Kidney (tissue), 14 donors: ENCODE results near the gene GPR157. TPM values are rescaled to one million over a fixed set of nuclear protein-coding genes. Genes with fewer than 3 reads are reported as not detected.

Source experiments
- DNase-seq, 5 donors: peaks; one replicate each; pipeline ENCODE4 v3.0.0-alpha.2; 2013 to 2020
- FAIRE-seq: peaks from 2 replicates; lab custom pipeline; 2012; peaks lifted over from hg19 to GRCh38; lab: Jason Lieb, UNC
- H3K27ac ChIP-seq, 2 donors: one replicate each; pipeline ENCODE4 v1.7.0; 2013; ENCODE audit warnings: low read depth in 2 of 2, low read length in 2 of 2, inconsistent platforms in 1 of 2
- H3K27me3 ChIP-seq: one replicate; pipeline ENCODE4 v1.7.1; 2013; ENCODE audit warnings: low read length, inconsistent platforms; ENCODE audit not compliant: control insufficient read depth, insufficient read depth
- H3K36me3 ChIP-seq, 3 donors: one replicate each; pipeline versions ENCODE4 v1.7.0 to v1.7.1; 2013; ENCODE audit warnings: low read length in 3 of 3, control low read depth in 1 of 3, inconsistent platforms in 1 of 3; ENCODE audit not compliant: insufficient read depth in 3 of 3, control insufficient read depth in 2 of 3
- H3K4me1 ChIP-seq, 3 donors: one replicate each; pipeline versions ENCODE4 v1.7.0 to v1.7.1; 2013; ENCODE audit warnings: low read length in 3 of 3, inconsistent platforms in 1 of 3, low read depth in 1 of 3; ENCODE audit not compliant: control insufficient read depth in 2 of 3, insufficient read depth in 2 of 3
- H3K4me3 ChIP-seq, 3 donors: one replicate each; pipeline versions ENCODE4 v1.7.0 to v1.8.1; 2013; ENCODE audit warnings: low read length in 3 of 3, control low read depth in 1 of 3, inconsistent platforms in 1 of 3
- H3K9ac ChIP-seq, 3 donors: one replicate each; pipeline versions ENCODE4 v1.7.0 to v1.7.1; 2013; ENCODE audit warnings: low read length in 3 of 3, control low read depth in 1 of 3, inconsistent platforms in 1 of 3
- H3K9me3 ChIP-seq, 3 donors: one replicate each; pipeline versions ENCODE4 v1.7.0 to v1.7.1; 2013; ENCODE audit warnings: low read length in 3 of 3, control low read depth in 1 of 3, inconsistent platforms in 1 of 3; ENCODE audit not compliant: control insufficient read depth in 2 of 3, insufficient read depth in 1 of 3
- intact Hi-C: fragments of 100-400 bp; cut with DNase I; formaldehyde crosslinking; loops from one replicate; pipeline ENCODE4 v1.11.1; 2022
- polyA plus RNA-seq: library from polyadenylated mRNA; stranded (reverse); fragments of 350-450 nt; fragmentation: Illumina TruSeq; extraction: RNeasy Lipid Tissue Mini Kit (QIAGEN cat#74804); gene quantifications from one replicate; pipeline ENCODE4 v1.2.3, GENCODE V29; 2014; ENCODE audit warnings: low read depth, low replicate concordance; ENCODE audit not compliant: insufficient read depth
- total RNA-seq: library from RNA; stranded (reverse); fragmentation: NEBNext Ultra II Directional; extraction: Animal tissue kit (Norgen Biotek cat#: 25700); gene quantifications from one replicate; pipeline ENCODE4 v1.2.1, GENCODE V29; 2021
- TF ChIP-seq, protein P1 (sequence below): IDR thresholded peaks from 3 replicates; pipeline ENCODE4 v1.5.1; 2012; ENCODE audit warnings: mild to moderate bottlenecking, moderate library complexity, borderline replicate concordance; ENCODE audit not compliant: insufficient read depth; ENCODE audit errors: extremely low read depth
- donor health status: control.
- donor health status: control.
- donor health status: control.
- donor health status: control.
- donor health status: control.
- donor health status: DM: yes; HTN: yes; CAD: no.
- donor health status: Normal renal cell carcinoma (clear cell type).

GPR157 gene
- total and polyA plus RNA-seq, 2 donors from 2014 or later = 3.2 to 9.1 TPM

GRCh38 chr1:9121496-9122409 is 7.1 kb downstream of the GPR157 start:
- Histone ChIP-seq H3K4me3 (no peak overlapping the region), H3K36me3 (no peaks in the 10 kb centered on the region), H3K27ac (no peak overlapping the region), H3K4me1 (no peaks in the 10 kb centered on the region), H3K27me3 (no peaks in the 10 kb centered on the region), H3K9me3 (no peaks in the 10 kb centered on the region), H3K9ac (peak overlapping the region in 1 of 3 donors; percentile 40)
- intact Hi-C loops = no loop called here
- TF ChIP-seq, protein P1, sequence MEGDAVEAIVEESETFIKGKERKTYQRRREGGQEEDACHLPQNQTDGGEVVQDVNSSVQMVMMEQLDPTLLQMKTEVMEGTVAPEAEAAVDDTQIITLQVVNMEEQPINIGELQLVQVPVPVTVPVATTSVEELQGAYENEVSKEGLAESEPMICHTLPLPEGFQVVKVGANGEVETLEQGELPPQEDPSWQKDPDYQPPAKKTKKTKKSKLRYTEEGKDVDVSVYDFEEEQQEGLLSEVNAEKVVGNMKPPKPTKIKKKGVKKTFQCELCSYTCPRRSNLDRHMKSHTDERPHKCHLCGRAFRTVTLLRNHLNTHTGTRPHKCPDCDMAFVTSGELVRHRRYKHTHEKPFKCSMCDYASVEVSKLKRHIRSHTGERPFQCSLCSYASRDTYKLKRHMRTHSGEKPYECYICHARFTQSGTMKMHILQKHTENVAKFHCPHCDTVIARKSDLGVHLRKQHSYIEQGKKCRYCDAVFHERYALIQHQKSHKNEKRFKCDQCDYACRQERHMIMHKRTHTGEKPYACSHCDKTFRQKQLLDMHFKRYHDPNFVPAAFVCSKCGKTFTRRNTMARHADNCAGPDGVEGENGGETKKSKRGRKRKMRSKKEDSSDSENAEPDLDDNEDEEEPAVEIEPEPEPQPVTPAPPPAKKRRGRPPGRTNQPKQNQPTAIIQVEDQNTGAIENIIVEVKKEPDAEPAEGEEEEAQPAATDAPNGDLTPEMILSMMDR = no peak
- no peak for FAIRE-seq
- peak in 1 of 5 donors; percentile 51 for DNase-seq

DNA sequence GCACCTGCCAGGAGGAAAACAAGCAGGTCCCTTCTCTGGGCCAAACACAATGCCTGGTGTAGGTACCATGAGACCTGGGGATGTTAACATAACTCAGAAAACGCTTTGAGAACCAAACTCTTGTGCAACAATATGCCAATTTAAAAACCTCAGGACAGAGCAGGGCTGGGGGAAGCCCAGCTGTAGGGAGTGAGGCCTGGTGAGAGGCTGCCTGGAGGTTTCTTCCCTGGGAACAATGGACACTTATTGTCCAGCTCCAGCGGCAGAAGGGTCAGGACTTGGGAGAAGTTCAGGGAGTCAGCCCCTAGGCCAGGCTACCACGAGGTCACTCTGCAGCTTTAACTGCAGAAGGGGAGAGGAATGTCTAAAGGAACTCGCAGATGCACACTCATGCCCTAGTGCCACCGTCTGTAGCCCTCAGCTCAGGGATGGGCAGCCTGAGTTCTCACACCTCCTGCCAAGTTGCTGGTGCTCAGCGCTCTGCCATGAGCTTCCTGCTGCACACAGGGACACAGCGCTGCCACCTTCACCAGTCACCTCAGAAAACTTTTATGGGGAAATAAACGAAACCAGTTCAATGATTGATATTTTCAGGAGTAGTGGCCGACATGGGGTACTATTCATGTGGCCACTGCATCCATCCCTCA is 8.5 kb downstream of the GPR157 start:
- H3K9ac ChIP-seq = no peak overlapping the region
- H3K36me3 ChIP-seq = no peaks in the 10 kb centered on the region
- H3K27me3 ChIP-seq = no peaks in the 10 kb centered on the region
- H3K27ac ChIP-seq = no peak overlapping the region
- intact Hi-C loops = no loop called here
- H3K4me1 ChIP-seq = no peaks in the 10 kb centered on the region
- TF ChIP-seq, protein P1 = no peak
- H3K9me3 ChIP-seq = no peaks in the 10 kb centered on the region
- H3K4me3 ChIP-seq = no peak overlapping the region
- FAIRE-seq = no peak
- DNase-seq = peak in 1 of 5 donors; percentile 22

- no peaks in the 10 kb centered on the region for H3K27me3 ChIP-seq
- H3K36me3 ChIP-seq = no peaks in the 10 kb centered on the region
- FAIRE-seq = no peak
- H3K9me3 ChIP-seq = no peaks in the 10 kb centered on the region
- no peak overlapping the region for H3K27ac ChIP-seq
- intact Hi-C loops = no loop called here
- DNase-seq = peak in 1 of 5 donors; percentile 28
- TF ChIP-seq, protein P1 = no peak
- no peaks in the 10 kb centered on the region for H3K4me1 ChIP-seq
- no peak overlapping the region for H3K9ac ChIP-seq
- no peak overlapping the region for H3K4me3 ChIP-seq
These were observed 9.2 kb downstream of the GPR157 start for GRCh38 chr1:9119745-9120144.
